HCT116 (cell line): ENCODE results near the gene PLOD1. TPM values are rescaled to one million over a fixed set of nuclear protein-coding genes. Genes with fewer than 3 reads are reported as not detected.

ENCODE experiments used
- ATAC-seq: fragments of 200-7000 bp; cut with Tn5 transposase; 2 replicates; pipeline ENCODE4 v1.9.1; 2020; ENCODE audit warnings: mild to moderate bottlenecking, moderate library complexity
- BruUV-seq: library from RNA; stranded (reverse); fragments of 400-500 nt; replicated peaks from 2 replicates; lab custom pipeline; 2021; lab: Mats Ljungman, UMichigan
- CTCF ChIA-PET: fragments of 300-600 bp; sonication (Branson Sonifier 250); formaldehyde crosslinking; loops from one replicate; lab custom pipeline; 2021; ENCODE audit warnings: antibody characterized with exemption; lab: Charles Lee
- POLR2A ChIA-PET: fragments of 300-600, 350-600 bp; sonication (Branson Sonifier 250); formaldehyde crosslinking; loops from one replicate; lab custom pipeline; 2021; ENCODE audit warnings: antibody characterized with exemption; lab: Charles Lee
- RAD21 ChIA-PET, 2 experiments: fragments of 300-600 bp; sonication (Branson Sonifier 250); formaldehyde crosslinking; loops; one replicate each; lab custom pipeline; 2023; ENCODE audit warnings: low total read pairs in 2 of 2; ENCODE audit not compliant: uncharacterized antibody in 2 of 2, unreplicated experiment in 2 of 2, low non-redundant PET in 1 of 2; lab: Charles Lee
- DNase-seq: peaks from one replicate; pipeline ENCODE4 v3.0.0-alpha.2; 2010; ENCODE audit warnings: low read depth, low spot score
- H2AFZ ChIP-seq: fragments of 200-600 bp; shearing (Covaris generic), sonication (generic); 2 replicates; pipeline ENCODE4 v1.6.1; 2017; ENCODE audit warnings: low read depth, mixed run types, mixed read lengths, antibody characterized with exemption, low read length; ENCODE audit not compliant: poor library complexity, severe bottlenecking
- H3K27ac ChIP-seq: 2 replicates; pipeline ENCODE4 v1.5.1; 2012; ENCODE audit warnings: low read depth, low read length
- H3K27me3 ChIP-seq: fragments of 200-600 bp; sonication (generic); 2 replicates; pipeline ENCODE4 v1.6.1; 2016; ENCODE audit warnings: mixed run types, low read length, mixed read lengths; ENCODE audit not compliant: insufficient read depth
- H3K36me3 ChIP-seq, 2 experiments: fragments of 200-500 bp in 1 of 2; fragments of 200-600 bp in 1 of 2; sonication (Bioruptor generic) in 1 of 2; sonication (generic) in 1 of 2; 2 replicates each; pipeline versions ENCODE4 v1.5.1 to v1.6.1; 2014 to 2016; ENCODE audit warnings: low read length in 2 of 2, inconsistent platforms in 1 of 2, mixed read lengths in 1 of 2, mixed run types in 1 of 2; ENCODE audit not compliant: insufficient read depth in 2 of 2, control insufficient read depth in 1 of 2
- H3K4me1 ChIP-seq, 2 experiments: fragments of 200-600 bp in 1 of 2; sonication (generic) in 1 of 2; 2 replicates each; pipeline versions ENCODE4 v1.5.1 to v1.6.1; 2012 to 2017; ENCODE audit warnings: low read length in 2 of 2, inconsistent platforms in 1 of 2, mild to moderate bottlenecking in 1 of 2, mixed read lengths in 1 of 2, mixed run types in 1 of 2, moderate library complexity in 1 of 2; ENCODE audit not compliant: insufficient read depth in 2 of 2, control insufficient read depth in 1 of 2
- H3K4me2 ChIP-seq: fragments of 200-600 bp; sonication (generic); 2 replicates; pipeline ENCODE4 v1.6.1; 2017; ENCODE audit warnings: mixed run types, low read length, mixed read lengths
- H3K4me3 ChIP-seq, 2 experiments: fragments of 200-600 bp in 1 of 2; sonication (generic) in 1 of 2; replicated peaks in 1 of 2; 2 replicates each; pipeline ENCODE4 v1.5.1; 2011 to 2016; ENCODE audit warnings: low read length in 2 of 2, control low read depth in 1 of 2, low read depth in 1 of 2, mild to moderate bottlenecking in 1 of 2, mixed read lengths in 1 of 2, mixed run types in 1 of 2
- H3K79me2 ChIP-seq: fragments of 200-600 bp; sonication (generic); 2 replicates; pipeline ENCODE4 v1.6.1; 2017; ENCODE audit warnings: mild to moderate bottlenecking, mixed run types, low read length, moderate library complexity, mixed read lengths; ENCODE audit not compliant: insufficient read depth
- H3K9ac ChIP-seq: fragments of 200-600 bp; sonication (generic); 2 replicates; pipeline ENCODE4 v1.6.1; 2016; ENCODE audit warnings: low read length, mixed read lengths
- H3K9me2 ChIP-seq: fragments of 200-600 bp; sonication (generic), shearing (Covaris generic); 2 replicates; pipeline ENCODE4 v1.6.1; 2017; ENCODE audit warnings: mixed run types, mild to moderate bottlenecking, moderate library complexity; ENCODE audit not compliant: insufficient read depth
- H3K9me3 ChIP-seq, 2 experiments: fragments of 200-500 bp in 1 of 2; fragments of 200-600 bp in 1 of 2; sonication (Bioruptor generic) in 1 of 2; sonication (generic) in 1 of 2; 2 replicates each; pipeline ENCODE4 v1.6.1; 2014 to 2017; ENCODE audit warnings: low read length in 2 of 2, mixed read lengths in 2 of 2, inconsistent platforms in 1 of 2, low read depth in 1 of 2, mild to moderate bottlenecking in 1 of 2, mixed run types in 1 of 2, moderate library complexity in 1 of 2; ENCODE audit not compliant: control insufficient read depth in 1 of 2, insufficient read depth in 1 of 2
- H4K20me1 ChIP-seq: fragments of 200-600 bp; sonication (generic), shearing (Covaris generic); 2 replicates; pipeline ENCODE4 v1.6.1; 2017; ENCODE audit warnings: mixed run types, mild to moderate bottlenecking, moderate library complexity; ENCODE audit not compliant: insufficient read depth
- ATF3 ChIP-seq: IDR thresholded peaks from 2 replicates; pipeline ENCODE4 v1.6.1; 2012
- CBX3 ChIP-seq: IDR thresholded peaks from 2 replicates; pipeline ENCODE4 v1.6.1; 2012; ENCODE audit warnings: low read depth
- CEBPB ChIP-seq: IDR thresholded peaks from 2 replicates; pipeline ENCODE4 v1.6.1; 2012; ENCODE audit warnings: low read depth
- CTCF ChIP-seq, 3 experiments: fragments of 200-600 bp in 1 of 3; sonication (generic) in 1 of 3; IDR thresholded peaks in 2 of 3; conservative IDR thresholded peaks in 1 of 3; 2 replicates each; pipeline ENCODE4 v1.5.1; 2012 to 2017; ENCODE audit warnings: low read depth in 2 of 3, low read length in 2 of 3, antibody characterized with exemption in 1 of 3, borderline replicate concordance in 1 of 3, control low read depth in 1 of 3, mild to moderate bottlenecking in 1 of 3, mixed read lengths in 1 of 3, mixed run types in 1 of 3, moderate library complexity in 1 of 3; ENCODE audit not compliant: insufficient read depth in 1 of 3
- EGR1 ChIP-seq: IDR thresholded peaks from 2 replicates; pipeline ENCODE4 v1.6.1; 2012; ENCODE audit warnings: low read depth
- EZH2 ChIP-seq: fragments of 200-600 bp; sonication (generic); IDR thresholded peaks from 2 replicates; pipeline ENCODE4 v1.6.1; 2017; ENCODE audit warnings: antibody characterized with exemption, mixed run types
- EZH2phosphoT487 ChIP-seq: fragments of 200-600 bp; IDR thresholded peaks from 2 replicates; pipeline ENCODE4 v1.6.1; 2018; ENCODE audit warnings: antibody characterized with exemption, borderline replicate concordance
- FOSL1 ChIP-seq: IDR thresholded peaks from 2 replicates; pipeline ENCODE4 v1.6.1; 2012; ENCODE audit warnings: low read depth
- JUND ChIP-seq: IDR thresholded peaks from 2 replicates; pipeline ENCODE4 v1.6.1; 2012
- MAX ChIP-seq: IDR thresholded peaks from 2 replicates; pipeline ENCODE4 v1.6.1; 2012
- POLR2A ChIP-seq: IDR thresholded peaks from 2 replicates; pipeline ENCODE4 v1.7.0; 2011; ENCODE audit warnings: borderline replicate concordance; ENCODE audit not compliant: insufficient read depth, insufficient read length; ENCODE audit errors: extremely low read depth
- POLR2AphosphoS5 ChIP-seq: IDR thresholded peaks from 2 replicates; pipeline ENCODE4 v1.6.1; 2011; ENCODE audit warnings: mild to moderate bottlenecking, low read depth, low read length, moderate library complexity
- SIN3A ChIP-seq: IDR thresholded peaks from 2 replicates; pipeline ENCODE4 v1.6.1; 2012; ENCODE audit warnings: low read depth
- SRF ChIP-seq: IDR thresholded peaks from 2 replicates; pipeline ENCODE4 v1.6.1; 2012; ENCODE audit warnings: low read depth
- TCF7L2 ChIP-seq: IDR thresholded peaks from 2 replicates; pipeline ENCODE4 v1.7.0; 2011; ENCODE audit warnings: borderline replicate concordance, inconsistent platforms; ENCODE audit not compliant: insufficient read depth, insufficient read length; ENCODE audit errors: extremely low read depth
- ZBTB33 ChIP-seq: IDR thresholded peaks from 2 replicates; pipeline ENCODE4 v1.6.1; 2011; ENCODE audit warnings: mild to moderate bottlenecking, low read length, moderate library complexity; ENCODE audit not compliant: insufficient replicate concordance; ENCODE audit errors: extremely low read depth
- ZFX ChIP-seq: fragments of 450-650 bp; IDR thresholded peaks from 2 replicates; pipeline ENCODE4 v1.6.1; 2017
- ZNF274 ChIP-seq: fragments of 200-500 bp; sonication (Bioruptor generic); IDR thresholded peaks from 2 replicates; pipeline ENCODE4 v1.6.1; 2014; ENCODE audit warnings: mild to moderate bottlenecking, low read depth, low read length, inconsistent platforms
- intact Hi-C: fragments of 100-400 bp; cut with micrococcal nuclease; formaldehyde crosslinking; loops from 2 replicates; pipeline ENCODE4 v1.10.0; 2022
- total RNA-seq: library from RNA; stranded (reverse); gene quantifications from one replicate; pipeline ENCODE4 v1.2.1, GENCODE V29; 2021; ENCODE audit not compliant: unreplicated experiment
- TF ChIP-seq, protein P1 (sequence below): IDR thresholded peaks from 2 replicates; pipeline ENCODE4 v1.6.1; 2012; ENCODE audit warnings: low read depth

PLOD1 gene
- total RNA-seq, 1 experiment from 2014 or later, result 175 TPM

- Histone ChIP-seq H3K4me2 (no peak overlapping the region), H3K27me3 (no peaks in the 10 kb centered on the region), H3K79me2 (peaks cover 10% of the 10 kb centered on the region; the same call in 1 of the 2 replicates), H3K27ac (no peak overlapping the region), H2AFZ (no peak overlapping the region), H4K20me1 (no peaks in the 10 kb centered on the region), H3K36me3 (peaks cover 10 to 14% of the 10 kb centered on the region in 2 experiments; a peak in 3 of 4 replicates), H3K4me3 (no peak overlapping the region), H3K9me3 (no peaks in the 10 kb centered on the region), H3K9me2 (no peaks in the 10 kb centered on the region), H3K4me1 (peaks cover 0 to 26% of the 10 kb centered on the region in 2 experiments; a peak in 2 of 4 replicates), H3K9ac (no peak overlapping the region)
- no TSS peak for BruUV-seq
- ChIA-PET CTCF (no interaction called here), POLR2A (interaction anchor here (0.7 kb wide), 1 partner anchor 107 kb away, joined by 5 read pairs; no protein-coding TSS in a partner anchor), RAD21 (no interaction called here)
- TF ChIP-seq TCF7L2 (no peak), EZH2phosphoT487 (no peak), MAX (no peak), EZH2 (no peak), JUND (no peak), FOSL1 (no peak), ZBTB33 (no peak), CEBPB (no peak), ATF3 (no peak), SRF (no peak), SIN3A (no peak), ZNF274 (no peak), ZFX (no peak), CBX3 (no peak), CTCF (IDR thresholded peaks at IDR 0.05 in 2 of 3, conservative IDR thresholded peaks at IDR 0.05 in 1 of 3; ENCODE audit: borderline replicate concordance in 1 of 3, insufficient read depth in 1 of 3, low read depth in 2 of 3, low read length in 2 of 3) (no peak), EGR1 (no peak), POLR2A (no peak), POLR2AphosphoS5 (no peak)
- TF ChIP-seq, protein P1, sequence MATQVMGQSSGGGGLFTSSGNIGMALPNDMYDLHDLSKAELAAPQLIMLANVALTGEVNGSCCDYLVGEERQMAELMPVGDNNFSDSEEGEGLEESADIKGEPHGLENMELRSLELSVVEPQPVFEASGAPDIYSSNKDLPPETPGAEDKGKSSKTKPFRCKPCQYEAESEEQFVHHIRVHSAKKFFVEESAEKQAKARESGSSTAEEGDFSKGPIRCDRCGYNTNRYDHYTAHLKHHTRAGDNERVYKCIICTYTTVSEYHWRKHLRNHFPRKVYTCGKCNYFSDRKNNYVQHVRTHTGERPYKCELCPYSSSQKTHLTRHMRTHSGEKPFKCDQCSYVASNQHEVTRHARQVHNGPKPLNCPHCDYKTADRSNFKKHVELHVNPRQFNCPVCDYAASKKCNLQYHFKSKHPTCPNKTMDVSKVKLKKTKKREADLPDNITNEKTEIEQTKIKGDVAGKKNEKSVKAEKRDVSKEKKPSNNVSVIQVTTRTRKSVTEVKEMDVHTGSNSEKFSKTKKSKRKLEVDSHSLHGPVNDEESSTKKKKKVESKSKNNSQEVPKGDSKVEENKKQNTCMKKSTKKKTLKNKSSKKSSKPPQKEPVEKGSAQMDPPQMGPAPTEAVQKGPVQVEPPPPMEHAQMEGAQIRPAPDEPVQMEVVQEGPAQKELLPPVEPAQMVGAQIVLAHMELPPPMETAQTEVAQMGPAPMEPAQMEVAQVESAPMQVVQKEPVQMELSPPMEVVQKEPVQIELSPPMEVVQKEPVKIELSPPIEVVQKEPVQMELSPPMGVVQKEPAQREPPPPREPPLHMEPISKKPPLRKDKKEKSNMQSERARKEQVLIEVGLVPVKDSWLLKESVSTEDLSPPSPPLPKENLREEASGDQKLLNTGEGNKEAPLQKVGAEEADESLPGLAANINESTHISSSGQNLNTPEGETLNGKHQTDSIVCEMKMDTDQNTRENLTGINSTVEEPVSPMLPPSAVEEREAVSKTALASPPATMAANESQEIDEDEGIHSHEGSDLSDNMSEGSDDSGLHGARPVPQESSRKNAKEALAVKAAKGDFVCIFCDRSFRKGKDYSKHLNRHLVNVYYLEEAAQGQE, result no peak
- DNase-seq (no peak), ATAC-seq (no peak)
- intact Hi-C loops, result no loop called here
Observed at GRCh38 chr1:12015499-12015898, 81.0 kb downstream of the PLOD1 start.
